Middle frontal gyrus (tissue), 1 donor: ENCODE measurements around the gene RUNX2.
"Not testable (repeated sequence)": the region's sequence is repeated elsewhere in the genome, so short reads cannot be mapped to it uniquely, and the experiment has no call there.

Experiments used
- DNase-seq: peaks from one replicate; pipeline ENCODE4 v3.0.0-alpha.2; 2015; ENCODE audit warnings: low spot score; ENCODE audit errors: extremely low spot score

RUNX2 gene

GRCh38 chr6:45553730-45554344, 225.7 kb downstream of the RUNX2 start:
- DNase-seq, result no peak

GRCh38 chr6:45554591-45554990, 226.5 kb downstream of the RUNX2 start:
- DNase-seq, result no peak

DNA sequence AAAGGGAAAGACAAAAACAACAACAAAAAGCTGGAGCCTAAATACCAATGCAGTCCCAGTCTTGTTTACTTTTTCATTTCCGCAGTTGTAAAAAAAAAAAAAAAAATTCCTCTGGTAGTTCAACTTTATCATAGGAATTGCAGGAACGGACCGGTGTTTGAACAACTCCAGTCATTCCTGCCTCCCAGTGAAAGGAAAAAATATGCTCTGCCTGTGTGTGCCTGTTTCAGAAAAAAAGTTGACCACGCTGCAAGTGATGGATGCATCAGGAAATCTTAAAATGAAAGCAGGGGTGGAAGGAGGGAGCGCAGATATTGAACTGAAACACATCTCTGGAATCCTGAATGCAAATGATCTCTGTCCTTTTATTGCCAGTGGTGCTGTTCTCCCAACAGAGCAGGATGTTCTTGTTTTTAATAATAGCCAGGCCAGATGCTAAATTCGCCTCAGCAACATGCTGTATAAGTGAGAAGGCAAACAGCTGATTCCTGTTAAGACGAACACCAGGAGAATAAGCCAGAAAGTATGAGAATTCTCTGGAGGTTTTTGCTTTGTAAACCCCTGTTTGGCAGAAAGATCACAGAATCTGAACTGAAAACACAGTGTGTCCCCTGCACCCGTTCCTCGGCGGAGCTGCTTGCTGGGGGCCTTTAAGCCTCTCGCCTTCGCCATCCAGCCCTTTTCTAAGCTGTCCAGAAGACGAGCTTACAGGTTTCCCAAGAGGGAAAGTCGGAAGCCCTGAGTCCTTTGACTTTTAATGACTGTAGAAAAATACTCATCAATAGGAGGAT, 228.0 kb downstream of the RUNX2 start:
- DNase-seq, result peak; percentile 14

DNA sequence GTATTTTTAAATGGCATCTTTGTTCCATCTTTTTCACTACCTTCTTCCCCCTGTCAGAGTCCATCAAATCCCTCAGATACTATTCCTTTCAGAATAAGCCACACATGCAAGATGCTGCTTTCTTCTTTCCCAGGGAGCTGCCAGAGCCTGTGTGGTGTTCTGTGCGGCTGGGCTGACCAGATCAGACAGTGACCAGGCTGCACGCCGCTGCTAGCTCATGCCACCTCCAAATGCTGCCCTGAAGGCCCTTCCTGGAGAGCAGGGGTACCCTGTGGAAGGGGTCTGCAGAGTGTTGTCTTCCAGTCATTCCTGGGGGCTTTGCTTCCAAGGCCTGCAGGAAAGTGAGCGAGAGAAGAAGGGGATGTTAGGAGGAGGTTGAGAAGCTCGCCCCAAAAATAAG, 228.7 kb downstream of the RUNX2 start:
- no peak for DNase-seq

DNA sequence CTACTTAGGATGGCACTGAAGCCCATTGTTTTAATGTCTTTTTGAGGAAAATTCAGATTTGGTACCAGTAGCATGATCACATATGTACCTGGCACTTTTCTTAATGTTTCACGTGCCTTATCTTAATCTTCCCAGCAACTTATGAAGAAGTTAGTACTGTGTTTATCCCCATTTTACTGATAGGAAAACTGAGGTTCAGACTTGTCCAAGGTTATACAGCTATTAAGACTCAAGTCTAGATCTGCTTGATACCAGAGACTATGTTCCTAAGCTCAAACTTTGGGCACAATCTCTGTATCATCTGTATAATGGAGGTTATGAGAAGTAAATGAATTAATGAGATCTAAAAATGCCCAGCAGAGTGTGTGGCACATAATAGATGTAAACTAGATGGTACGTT, 229.3 kb downstream of the RUNX2 start:
- no peak for DNase-seq

DNA sequence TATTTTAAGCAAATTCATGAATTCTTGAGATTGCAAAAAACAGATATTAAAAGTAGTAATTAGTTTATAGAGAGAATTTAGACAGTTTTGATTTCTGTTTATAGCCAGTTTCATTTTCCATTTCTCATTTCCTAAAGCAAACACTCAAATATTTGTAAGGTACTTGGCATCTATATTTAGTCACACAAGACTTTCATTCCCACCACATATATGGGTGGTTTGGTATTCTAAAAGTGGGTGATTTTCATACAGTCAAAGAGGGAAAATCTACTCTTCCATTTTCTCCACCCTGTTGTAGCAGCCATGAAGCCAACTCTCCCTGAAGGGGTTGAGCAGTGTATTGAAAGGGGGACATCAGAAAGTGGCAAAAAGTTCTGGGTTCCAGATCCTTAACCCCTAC, 230.7 kb downstream of the RUNX2 start:
- DNase-seq, result no peak

DNA sequence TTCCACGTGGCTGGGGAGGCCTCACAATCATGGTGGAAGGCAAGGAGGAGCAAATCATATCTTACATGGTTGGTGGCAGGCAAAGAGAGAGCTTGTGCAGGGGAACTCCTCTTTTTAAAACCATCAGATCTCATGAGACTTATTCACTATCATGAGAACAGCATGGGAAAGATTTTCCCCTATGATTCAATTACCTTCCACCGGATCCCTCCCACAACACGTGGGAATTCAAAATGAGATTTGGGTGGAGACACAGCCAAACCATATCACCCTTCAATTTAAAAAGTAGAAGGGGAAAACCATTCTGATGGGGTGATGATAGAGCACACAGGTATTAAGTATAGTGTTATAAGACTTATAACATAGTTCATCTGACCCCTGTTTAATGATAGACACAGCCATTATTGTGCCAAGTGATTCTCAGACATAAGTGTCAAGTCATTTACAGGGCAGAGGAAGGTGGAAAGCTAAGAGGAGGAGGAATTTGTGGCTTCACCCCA, 232.2 kb downstream of the RUNX2 start:
- DNase-seq, result not testable (repeated sequence)

DNA sequence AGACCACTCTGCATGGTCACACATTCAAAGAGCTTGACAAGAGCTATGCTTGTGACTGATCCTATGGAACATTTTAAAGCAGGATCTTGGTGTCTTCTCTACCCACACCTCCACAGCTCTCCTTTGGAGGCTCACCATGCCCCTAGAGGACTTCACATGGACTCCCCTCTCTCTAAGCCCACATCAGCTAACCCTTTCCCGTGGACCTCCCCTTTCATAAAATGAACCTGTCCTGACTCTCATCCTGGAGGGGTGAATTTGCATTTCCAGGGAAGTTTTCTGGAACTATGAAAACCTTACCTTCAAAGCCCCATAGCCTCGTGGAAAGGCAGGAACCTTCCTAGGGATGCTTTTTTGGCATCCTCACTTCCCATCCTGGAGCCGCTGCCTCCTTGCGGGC, 234.0 kb downstream of the RUNX2 start:
- DNase-seq, result no peak

DNA sequence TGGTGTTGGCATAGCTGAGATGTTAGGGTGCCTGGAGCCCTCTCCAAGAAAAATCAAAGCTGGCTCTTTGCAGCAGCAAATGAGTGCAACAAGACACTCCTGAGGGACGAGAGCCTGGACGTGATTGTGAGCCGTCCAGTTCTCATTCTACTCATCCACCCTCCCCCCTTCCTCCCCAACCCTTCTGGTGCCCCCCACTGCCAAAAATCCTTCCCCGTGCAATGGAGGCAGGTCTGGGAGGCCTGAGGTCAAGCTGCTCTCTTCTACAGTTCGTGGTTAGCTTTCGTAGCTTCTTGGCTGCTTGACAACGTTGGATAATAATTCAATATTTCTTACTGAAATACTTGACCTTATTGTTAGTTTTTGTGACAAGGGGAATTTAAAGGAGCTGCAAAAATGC, 234.9 kb downstream of the RUNX2 start:
- DNase-seq, result no peak

DNA sequence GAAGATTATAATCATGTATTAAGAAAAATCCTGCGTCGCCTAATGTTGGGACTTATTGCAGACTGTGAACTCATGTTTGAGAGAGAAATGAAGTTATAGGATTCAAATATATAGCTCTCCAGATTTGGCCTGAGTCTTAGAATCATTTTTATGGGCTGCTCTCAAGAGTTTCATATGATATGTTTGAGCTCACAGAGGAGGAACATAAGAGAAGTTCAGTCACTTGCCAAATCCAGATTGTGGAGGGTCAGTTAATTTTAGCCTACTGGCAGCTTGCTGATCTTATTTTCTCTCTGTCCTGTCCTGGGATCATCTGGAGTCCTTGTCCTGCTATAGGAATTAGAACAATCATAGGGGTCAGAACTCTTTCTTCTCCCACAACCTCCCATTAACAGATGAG, 235.7 kb downstream of the RUNX2 start:
- DNase-seq, result no peak

GRCh38 chr6:45566882-45567281, 238.8 kb downstream of the RUNX2 start:
- no peak for DNase-seq

DNA sequence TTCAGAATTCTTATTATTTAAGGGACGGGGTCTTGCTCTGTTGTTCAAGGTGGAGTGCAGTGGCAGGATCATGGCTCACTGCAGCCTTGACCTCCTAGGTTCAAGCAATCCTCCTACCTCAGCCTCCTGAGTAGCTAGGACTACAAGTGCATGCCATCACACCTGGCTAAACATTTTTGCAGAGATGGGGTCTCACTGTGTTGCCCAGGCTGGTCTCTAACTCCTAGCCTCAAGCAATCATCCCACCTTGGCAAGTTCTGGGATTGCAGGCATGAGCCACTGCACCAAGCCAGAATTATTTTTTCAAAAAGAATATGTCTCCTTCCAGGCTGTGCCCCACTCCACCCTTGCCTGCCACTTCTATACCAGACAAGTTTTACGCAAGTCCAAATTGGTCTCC, 239.7 kb downstream of the RUNX2 start:
- DNase-seq, result no peak

DNA sequence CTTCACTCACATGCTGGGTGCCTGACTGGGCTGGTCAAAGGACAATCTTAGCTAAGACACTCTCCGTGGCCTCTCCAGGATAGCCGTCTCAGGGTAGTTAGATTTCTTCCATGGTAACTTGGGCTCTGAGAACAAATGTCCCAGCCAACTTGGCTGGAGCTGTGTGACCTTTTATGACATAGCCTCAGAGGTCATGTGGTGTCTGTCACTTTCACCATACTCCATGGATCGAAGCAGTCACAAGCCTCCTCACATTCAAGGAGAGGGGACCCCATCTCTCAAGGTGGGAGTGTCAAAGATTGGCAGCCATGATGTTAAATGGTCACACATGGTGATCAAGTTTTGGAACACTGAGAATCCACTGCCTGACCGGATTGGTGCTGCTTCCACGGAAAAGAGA, 240.5 kb downstream of the RUNX2 start:
- DNase-seq, result no peak

DNA sequence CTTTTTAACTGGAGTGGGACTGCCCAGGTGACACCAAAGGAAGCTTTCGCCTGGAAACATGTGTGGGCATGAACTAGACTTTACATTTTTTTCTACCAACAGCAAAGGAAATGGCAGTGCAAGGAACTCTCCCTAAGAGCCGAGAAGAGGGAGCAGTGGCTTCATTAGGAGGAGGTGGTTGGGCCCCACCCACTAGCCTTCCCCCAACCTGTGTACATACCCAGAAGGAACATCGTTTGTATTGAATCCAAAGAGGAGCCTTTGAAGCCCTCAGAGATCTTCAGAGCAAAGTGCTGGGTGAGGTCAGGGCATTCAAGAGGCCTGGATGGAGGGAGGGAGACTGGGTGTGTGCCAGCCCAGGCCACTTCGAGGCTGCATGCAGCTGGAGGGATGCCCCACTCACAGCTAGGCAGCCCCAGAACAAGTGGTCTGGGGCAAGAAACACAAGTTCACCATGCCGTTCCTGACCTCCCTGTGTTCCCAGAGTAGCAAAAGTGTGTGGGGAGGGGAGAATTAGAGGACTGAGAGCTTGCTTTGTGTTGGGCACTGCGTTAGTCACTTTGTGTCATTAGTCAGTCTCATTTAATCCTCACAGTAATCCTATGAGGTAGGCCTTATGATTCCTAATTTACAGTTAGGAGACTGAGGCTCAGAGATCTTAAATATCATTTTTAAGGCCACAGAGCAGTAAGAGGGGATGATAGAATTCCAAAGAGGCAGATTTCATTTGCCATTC, 241.2 kb downstream of the RUNX2 start:
- no peak for DNase-seq

- no peak for DNase-seq
These were observed 243.0 kb downstream of the RUNX2 start for GRCh38 chr6:45571159-45571558.

- no peak for DNase-seq
These were observed 244.7 kb downstream of the RUNX2 start for GRCh38 chr6:45572833-45573232.

DNA sequence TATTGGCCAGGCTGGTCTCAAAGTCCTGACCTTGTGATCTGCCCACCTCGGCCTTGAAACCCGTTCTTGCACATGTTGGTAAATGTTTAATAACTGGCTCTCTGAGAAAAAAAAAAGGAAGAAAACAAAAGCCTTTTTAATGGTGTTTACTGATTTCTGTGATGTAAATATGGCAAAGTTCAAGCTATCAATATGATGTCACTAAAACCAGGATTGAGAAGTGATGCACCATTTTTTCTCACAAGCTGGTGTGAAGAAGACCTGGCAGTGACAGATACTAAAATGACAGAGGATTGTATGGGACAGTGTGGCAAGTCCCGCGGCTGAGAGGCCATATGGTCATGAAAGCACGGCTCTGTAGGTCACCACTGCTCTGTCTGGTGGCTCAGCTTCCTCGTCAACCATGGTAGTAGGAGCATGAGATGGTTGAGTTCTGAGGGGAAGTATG, 245.9 kb downstream of the RUNX2 start:
- DNase-seq, result no peak

GRCh38 chr6:45574885-45575284, 246.8 kb downstream of the RUNX2 start:
- DNase-seq, result no peak

- no peak for DNase-seq
These were observed 248.8 kb downstream of the RUNX2 start for GRCh38 chr6:45576648-45577624.

- DNase-seq, result no peak
These were observed 249.8 kb downstream of the RUNX2 start for GRCh38 chr6:45577836-45578504.
